Stimulated activated CD4-positive, alpha-beta T cell treated with anti-CD3 and anti-CD28 coated beads, TNF-alpha, amount 100 ng/mL, for 48 hours (primary cell): ENCODE measurements around the gene ZNF473.
"Not testable (repeated sequence)": the region's sequence is repeated elsewhere in the genome, so short reads cannot be mapped to it uniquely, and the experiment has no call there.

Source experiments
- DNase-seq, 3 donors: peaks; one replicate each; pipeline ENCODE4 v3.0.0-alpha.2; 2020; ENCODE audit warnings: low read depth in 3 of 3

ZNF473 gene

DNA sequence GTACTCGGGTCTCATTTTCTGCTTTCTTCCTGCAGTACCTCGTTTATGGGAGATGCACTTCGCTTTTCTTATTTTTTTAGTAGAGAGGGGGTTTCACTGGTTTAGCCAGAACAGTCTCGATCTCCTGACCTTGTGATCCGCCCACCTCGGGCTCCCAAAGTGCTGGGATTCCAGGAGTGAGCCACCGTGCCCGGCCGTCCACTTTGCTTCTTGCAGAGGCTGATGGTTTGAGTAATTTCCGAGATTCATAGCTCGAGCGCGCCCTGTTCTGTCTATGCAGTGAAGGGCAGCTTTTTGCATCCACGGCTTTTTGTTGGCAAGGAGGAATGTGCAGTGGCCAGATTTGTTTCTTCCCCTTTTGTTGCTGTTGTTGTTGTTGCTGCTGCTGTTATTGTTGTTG lies 73.1 kb downstream of the ZNF473 start:
- DNase-seq, result not testable (repeated sequence)

DNA sequence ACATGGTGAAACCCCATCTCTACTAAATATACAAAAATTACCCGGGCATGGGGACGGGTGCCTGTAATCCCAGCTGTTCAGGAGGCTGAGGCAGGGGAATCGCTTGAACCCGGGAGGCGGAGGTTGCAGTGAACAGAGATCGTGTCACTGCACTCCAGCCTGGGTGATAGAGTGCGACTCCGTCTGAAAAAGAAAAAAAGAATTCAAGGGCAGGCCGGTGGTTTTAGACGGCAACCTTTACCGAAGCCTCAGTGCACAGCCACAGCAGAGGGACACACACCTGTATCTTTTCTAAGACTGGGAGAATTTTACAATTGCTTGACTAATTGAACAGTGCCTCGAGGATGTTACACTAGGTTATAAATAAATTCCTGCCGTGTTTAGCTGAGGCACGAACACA lies 73.9 kb downstream of the ZNF473 start:
- DNase-seq, result not testable (repeated sequence)

- not testable (repeated sequence) for DNase-seq
These were observed 75.1 kb downstream of the ZNF473 start for GRCh38 chr19:50100946-50101345.
